ENCODE results near the gene IL22.
A peak's percentile ranks its signal among the peaks of the same experiment; 100 is the strongest.

IL22 gene

DNA sequence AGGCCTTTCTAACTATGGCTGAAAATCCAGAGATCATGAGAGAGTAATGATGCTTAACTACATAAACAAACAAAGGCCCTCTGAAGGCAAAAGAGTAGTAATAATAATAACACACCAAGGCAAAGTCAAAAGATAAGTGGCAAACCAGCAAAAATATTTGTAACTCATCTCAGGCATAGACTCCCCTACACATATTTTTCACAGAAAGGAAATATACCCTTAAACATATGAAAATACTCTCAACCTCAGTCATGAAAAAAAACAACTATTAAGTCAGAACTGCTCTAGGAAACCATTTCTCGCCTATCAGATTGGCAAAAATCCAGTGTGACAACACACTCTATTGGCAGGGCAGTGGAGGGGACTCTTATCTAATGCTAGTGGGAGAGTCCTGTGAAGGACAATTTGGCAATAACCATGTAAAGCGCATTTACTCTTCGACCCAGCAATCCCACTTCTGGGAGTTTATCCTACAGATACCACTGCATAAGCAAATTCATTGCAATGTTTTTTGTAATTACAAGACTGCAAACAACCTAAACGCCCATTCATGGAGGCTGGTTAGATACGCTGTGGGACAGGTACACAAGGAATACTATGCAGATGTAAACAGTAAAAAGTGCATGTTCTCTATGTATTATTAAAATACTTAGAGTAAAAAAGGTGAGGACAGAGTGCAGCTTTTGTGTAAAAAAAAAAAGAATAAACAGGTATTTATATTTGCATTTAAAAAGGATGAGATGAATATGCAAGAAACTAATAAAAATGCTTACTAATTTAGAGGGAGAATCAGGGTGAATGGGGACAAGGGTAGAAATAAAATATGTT is 26.0 kb upstream of the IL22 start (continued):
- TF ChIP-seq, protein P1, sequence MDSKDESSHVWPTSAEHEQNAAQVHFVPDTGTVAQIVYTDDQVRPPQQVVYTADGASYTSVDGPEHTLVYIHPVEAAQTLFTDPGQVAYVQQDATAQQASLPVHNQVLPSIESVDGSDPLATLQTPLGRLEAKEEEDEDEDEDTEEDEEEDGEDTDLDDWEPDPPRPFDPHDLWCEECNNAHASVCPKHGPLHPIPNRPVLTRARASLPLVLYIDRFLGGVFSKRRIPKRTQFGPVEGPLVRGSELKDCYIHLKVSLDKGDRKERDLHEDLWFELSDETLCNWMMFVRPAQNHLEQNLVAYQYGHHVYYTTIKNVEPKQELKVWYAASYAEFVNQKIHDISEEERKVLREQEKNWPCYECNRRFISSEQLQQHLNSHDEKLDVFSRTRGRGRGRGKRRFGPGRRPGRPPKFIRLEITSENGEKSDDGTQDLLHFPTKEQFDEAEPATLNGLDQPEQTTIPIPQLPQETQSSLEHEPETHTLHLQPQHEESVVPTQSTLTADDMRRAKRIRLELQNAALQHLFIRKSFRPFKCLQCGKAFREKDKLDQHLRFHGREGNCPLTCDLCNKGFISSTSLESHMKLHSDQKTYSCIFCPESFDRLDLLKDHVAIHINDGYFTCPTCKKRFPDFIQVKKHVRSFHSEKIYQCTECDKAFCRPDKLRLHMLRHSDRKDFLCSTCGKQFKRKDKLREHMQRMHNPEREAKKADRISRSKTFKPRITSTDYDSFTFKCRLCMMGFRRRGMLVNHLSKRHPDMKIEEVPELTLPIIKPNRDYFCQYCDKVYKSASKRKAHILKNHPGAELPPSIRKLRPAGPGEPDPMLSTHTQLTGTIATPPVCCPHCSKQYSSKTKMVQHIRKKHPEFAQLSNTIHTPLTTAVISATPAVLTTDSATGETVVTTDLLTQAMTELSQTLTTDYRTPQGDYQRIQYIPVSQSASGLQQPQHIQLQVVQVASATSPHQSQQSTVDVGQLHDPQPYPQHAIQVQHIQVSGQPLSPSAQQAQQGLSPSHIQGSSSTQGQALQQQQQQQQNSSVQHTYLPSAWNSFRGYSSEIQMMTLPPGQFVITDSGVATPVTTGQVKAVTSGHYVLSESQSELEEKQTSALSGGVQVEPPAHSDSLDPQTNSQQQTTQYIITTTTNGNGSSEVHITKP (tag by site-specific recombination; IDR thresholded peaks at IDR 0.05): peak; percentile 83
- no peak for TF ChIP-seq ZNF248 (tag by site-specific recombination; IDR thresholded peaks at IDR 0.05)
- TF ChIP-seq TRIM28 (IDR thresholded peaks at IDR 0.05; ENCODE audit: borderline replicate concordance, low read length): peak; percentile 79; the same call in 1 of the 2 replicates
- peak; percentile 24; the same call in 1 of the 2 replicates for TF ChIP-seq SP7 (tag by site-specific recombination; IDR thresholded peaks at IDR 0.05)
- TF ChIP-seq ZBTB17 (tag by site-specific recombination; IDR thresholded peaks at IDR 0.05): peak; percentile 48
- TF ChIP-seq, protein P2, sequence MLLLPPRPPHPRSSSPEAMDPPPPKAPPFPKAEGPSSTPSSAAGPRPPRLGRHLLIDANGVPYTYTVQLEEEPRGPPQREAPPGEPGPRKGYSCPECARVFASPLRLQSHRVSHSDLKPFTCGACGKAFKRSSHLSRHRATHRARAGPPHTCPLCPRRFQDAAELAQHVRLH (tag by site-specific recombination; IDR thresholded peaks at IDR 0.05): no peak
- 0 out of 2 replicates have a peak, but pooled peaks have one; percentile 29 for TF ChIP-seq MZF1 (tag by site-specific recombination; IDR thresholded peaks at IDR 0.05; ENCODE audit: borderline replicate concordance)
- TF ChIP-seq, protein P3, sequence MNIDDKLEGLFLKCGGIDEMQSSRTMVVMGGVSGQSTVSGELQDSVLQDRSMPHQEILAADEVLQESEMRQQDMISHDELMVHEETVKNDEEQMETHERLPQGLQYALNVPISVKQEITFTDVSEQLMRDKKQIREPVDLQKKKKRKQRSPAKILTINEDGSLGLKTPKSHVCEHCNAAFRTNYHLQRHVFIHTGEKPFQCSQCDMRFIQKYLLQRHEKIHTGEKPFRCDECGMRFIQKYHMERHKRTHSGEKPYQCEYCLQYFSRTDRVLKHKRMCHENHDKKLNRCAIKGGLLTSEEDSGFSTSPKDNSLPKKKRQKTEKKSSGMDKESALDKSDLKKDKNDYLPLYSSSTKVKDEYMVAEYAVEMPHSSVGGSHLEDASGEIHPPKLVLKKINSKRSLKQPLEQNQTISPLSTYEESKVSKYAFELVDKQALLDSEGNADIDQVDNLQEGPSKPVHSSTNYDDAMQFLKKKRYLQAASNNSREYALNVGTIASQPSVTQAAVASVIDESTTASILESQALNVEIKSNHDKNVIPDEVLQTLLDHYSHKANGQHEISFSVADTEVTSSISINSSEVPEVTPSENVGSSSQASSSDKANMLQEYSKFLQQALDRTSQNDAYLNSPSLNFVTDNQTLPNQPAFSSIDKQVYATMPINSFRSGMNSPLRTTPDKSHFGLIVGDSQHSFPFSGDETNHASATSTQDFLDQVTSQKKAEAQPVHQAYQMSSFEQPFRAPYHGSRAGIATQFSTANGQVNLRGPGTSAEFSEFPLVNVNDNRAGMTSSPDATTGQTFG (tag by site-specific recombination; IDR thresholded peaks at IDR 0.05; ENCODE audit: borderline replicate concordance): no peak
- no peak for TF ChIP-seq HOXC10 (CRISPR knock-in tag; IDR thresholded peaks at IDR 0.05)
- TF ChIP-seq ZNF600 (tag by site-specific recombination; IDR thresholded peaks at IDR 0.05): peak; percentile 52; the same call in 1 of the 2 replicates
- 0 out of 2 replicates have a peak, but pooled peaks have one; percentile 16 for TF ChIP-seq ZNF146 (tag by site-specific recombination; IDR thresholded peaks at IDR 0.05)
- TF ChIP-seq ZNF335 (tag by site-specific recombination; conservative IDR thresholded peaks at IDR 0.05): peak; percentile 53; the same call in 1 of the 2 replicates
- no peak for TF ChIP-seq ZNF280D (tag by site-specific recombination; IDR thresholded peaks at IDR 0.05)
- TF ChIP-seq, protein P4, sequence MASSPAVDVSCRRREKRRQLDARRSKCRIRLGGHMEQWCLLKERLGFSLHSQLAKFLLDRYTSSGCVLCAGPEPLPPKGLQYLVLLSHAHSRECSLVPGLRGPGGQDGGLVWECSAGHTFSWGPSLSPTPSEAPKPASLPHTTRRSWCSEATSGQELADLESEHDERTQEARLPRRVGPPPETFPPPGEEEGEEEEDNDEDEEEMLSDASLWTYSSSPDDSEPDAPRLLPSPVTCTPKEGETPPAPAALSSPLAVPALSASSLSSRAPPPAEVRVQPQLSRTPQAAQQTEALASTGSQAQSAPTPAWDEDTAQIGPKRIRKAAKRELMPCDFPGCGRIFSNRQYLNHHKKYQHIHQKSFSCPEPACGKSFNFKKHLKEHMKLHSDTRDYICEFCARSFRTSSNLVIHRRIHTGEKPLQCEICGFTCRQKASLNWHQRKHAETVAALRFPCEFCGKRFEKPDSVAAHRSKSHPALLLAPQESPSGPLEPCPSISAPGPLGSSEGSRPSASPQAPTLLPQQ (tag by site-specific recombination; IDR thresholded peaks at IDR 0.05): peak; percentile 18; the same call in 1 of the 2 replicates
- TF ChIP-seq, protein P5, sequence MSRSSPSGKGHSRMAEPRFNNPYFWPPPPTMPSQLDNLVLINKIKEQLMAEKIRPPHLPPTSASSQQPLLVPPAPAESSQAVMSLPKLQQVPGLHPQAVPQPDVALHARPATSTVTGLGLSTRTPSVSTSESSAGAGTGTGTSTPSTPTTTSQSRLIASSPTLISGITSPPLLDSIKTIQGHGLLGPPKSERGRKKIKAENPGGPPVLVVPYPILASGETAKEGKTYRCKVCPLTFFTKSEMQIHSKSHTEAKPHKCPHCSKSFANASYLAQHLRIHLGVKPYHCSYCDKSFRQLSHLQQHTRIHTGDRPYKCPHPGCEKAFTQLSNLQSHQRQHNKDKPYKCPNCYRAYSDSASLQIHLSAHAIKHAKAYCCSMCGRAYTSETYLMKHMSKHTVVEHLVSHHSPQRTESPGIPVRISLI (tag by site-specific recombination; IDR thresholded peaks at IDR 0.05): peak; percentile 76
- peak; percentile 61 for TF ChIP-seq FEZF1 (tag by site-specific recombination; IDR thresholded peaks at IDR 0.05)
- peak; percentile 25; the same call in 1 of the 2 replicates for TF ChIP-seq ZNF639 (tag by site-specific recombination; IDR thresholded peaks at IDR 0.05)
- TF ChIP-seq ZEB2 (tag by site-specific recombination; IDR thresholded peaks at IDR 0.05): peak; percentile 50; the same call in 1 of the 2 replicates
- peak; percentile 69 for TF ChIP-seq OSR2 (tag by site-specific recombination; IDR thresholded peaks at IDR 0.05)
- peak; percentile 51; the same call in 1 of the 2 replicates for TF ChIP-seq ZXDB (tag by site-specific recombination; IDR thresholded peaks at IDR 0.05)
- 0 out of 2 replicates have a peak, but pooled peaks have one; percentile 28 for TF ChIP-seq ZNF843 (tag by site-specific recombination; IDR thresholded peaks at IDR 0.05)
- TF ChIP-seq ZNF280C (tag by site-specific recombination; IDR thresholded peaks at IDR 0.05): no peak
